Thyroid gland (tissue), 4 donors: ENCODE results near the gene LTC4S.

Source experiments
- CTCF ChIP-seq, 6 experiments: fragments of 200-600 bp in 3 of 6; fragments of 450-650 bp in 3 of 6; sonication (generic) in 3 of 6; IDR thresholded peaks; one replicate each; pipeline ENCODE4 v1.5.1; 2016 to 2019; ENCODE audit warnings: antibody characterized with exemption in 6 of 6, mild to moderate bottlenecking in 2 of 6, inconsistent platforms in 1 of 6, moderate library complexity in 1 of 6
- POLR2A ChIP-seq, 2 donors: fragments of 450-650 bp; IDR thresholded peaks; one replicate each; pipeline ENCODE4 v1.6.1; 2017; ENCODE audit warnings: antibody characterized with exemption in 2 of 2, mild to moderate bottlenecking in 2 of 2, moderate library complexity in 1 of 2

GRCh38 chr5:179840766-179841165, 47.0 kb downstream of the LTC4S start:
- TF ChIP-seq CTCF (IDR thresholded peaks at IDR 0.05), result no peak
- no peak for TF ChIP-seq POLR2A (IDR thresholded peaks at IDR 0.05)
